IMR-90 (cell line): ENCODE measurements around the gene PRSS3. TPM values are rescaled to one million over a fixed set of nuclear protein-coding genes. Genes with fewer than 3 reads are reported as not detected.

Experiments used
- ATAC-seq: fragments of 200-7000 bp; cut with Tn5 transposase; 2 replicates; pipeline ENCODE4 v1.9.1; 2020; ENCODE audit warnings: low read depth, mild to moderate bottlenecking, moderate library complexity
- BruUV-seq: library from RNA; stranded (reverse); fragments of 400-500 nt; replicated peaks from 2 replicates; lab custom pipeline; 2021; lab: Mats Ljungman, UMichigan
- CTCF ChIA-PET: fragments of 300-600 bp; formaldehyde crosslinking; extraction: SDS; loops from one replicate; lab custom pipeline; 2021; ENCODE audit warnings: antibody characterized with exemption; lab: Yijun Ruan, JAX
- POLR2A ChIA-PET: fragments of 300-600 bp; sonication (Branson Sonifier 250); formaldehyde crosslinking; loops from one replicate; lab custom pipeline; 2022; ENCODE audit warnings: antibody characterized with exemption; ENCODE audit not compliant: unreplicated experiment; lab: Charles Lee
- DNase-seq: peaks from one replicate; pipeline ENCODE4 v3.0.0; 2013
- H2AFZ ChIP-seq: replicated peaks from 2 replicates; pipeline ENCODE3; 2013; ENCODE audit warnings: low read length, mild to moderate bottlenecking; ENCODE audit not compliant: poor library complexity
- H2AK5ac ChIP-seq: 2 replicates; pipeline ENCODE4 v1.6.1; 2013; ENCODE audit warnings: low read depth, low read length, inconsistent platforms
- H2AK9ac ChIP-seq: replicated peaks from 2 replicates; pipeline ENCODE3; 2013; ENCODE audit warnings: mild to moderate bottlenecking, low read depth, low read length, moderate library complexity; ENCODE audit not compliant: poor library complexity
- H2BK120ac ChIP-seq: 2 replicates; pipeline ENCODE4 v1.6.1; 2013; ENCODE audit warnings: low read depth, low read length, inconsistent platforms
- H2BK15ac ChIP-seq: 3 replicates; pipeline ENCODE4 v1.6.1; 2013; ENCODE audit warnings: low read depth, low read length, inconsistent platforms
- H2BK20ac ChIP-seq: 2 replicates; pipeline ENCODE4 v1.6.1; 2013; ENCODE audit warnings: low read depth, mild to moderate bottlenecking, inconsistent platforms, low read length, moderate library complexity
- H2BK5ac ChIP-seq: 2 replicates; pipeline ENCODE4 v1.6.1; 2013; ENCODE audit warnings: mild to moderate bottlenecking, low read depth, low read length, inconsistent platforms; ENCODE audit not compliant: poor library complexity, severe bottlenecking
- H3K14ac ChIP-seq: replicated peaks from 2 replicates; pipeline ENCODE4 v1.6.1; 2013; ENCODE audit warnings: low read depth, low read length, inconsistent platforms
- H3K18ac ChIP-seq: 2 replicates; pipeline ENCODE4 v1.6.1; 2013; ENCODE audit warnings: low read depth, low read length, control low read depth
- H3K23ac ChIP-seq: 2 replicates; pipeline ENCODE4 v1.6.1; 2013; ENCODE audit warnings: low read depth, low read length, inconsistent platforms
- H3K27ac ChIP-seq: 2 replicates; pipeline ENCODE4 v1.5.1; 2013; ENCODE audit warnings: mild to moderate bottlenecking, control low read depth, low read length; ENCODE audit not compliant: insufficient read depth
- H3K27me3 ChIP-seq: 2 replicates; pipeline ENCODE4 v1.6.1; 2013; ENCODE audit warnings: low read length; ENCODE audit not compliant: control insufficient read depth, insufficient read depth
- H3K36me3 ChIP-seq: 2 replicates; pipeline ENCODE4 v1.6.1; 2013; ENCODE audit warnings: low read length, mixed read lengths; ENCODE audit not compliant: control insufficient read depth, insufficient read depth
- H3K4ac ChIP-seq: 2 replicates; pipeline ENCODE4 v1.6.1; 2013; ENCODE audit warnings: low read depth, low read length, inconsistent platforms
- H3K4me1 ChIP-seq: 2 replicates; pipeline ENCODE4 v1.6.1; 2013; ENCODE audit warnings: low read length, mixed read lengths; ENCODE audit not compliant: control insufficient read depth, insufficient read depth
- H3K4me2 ChIP-seq: 2 replicates; pipeline ENCODE4 v1.6.1; 2013; ENCODE audit warnings: low read depth, mild to moderate bottlenecking, control low read depth, low read length, moderate library complexity
- H3K4me3 ChIP-seq: 2 replicates; pipeline ENCODE4 v1.5.1; 2013; ENCODE audit warnings: low read depth, mild to moderate bottlenecking, control low read depth, low read length, moderate library complexity; ENCODE audit not compliant: insufficient read depth
- H3K56ac ChIP-seq: 2 replicates; pipeline ENCODE4 v1.6.1; 2013; ENCODE audit warnings: low read length, inconsistent platforms; ENCODE audit not compliant: insufficient read depth; ENCODE audit errors: extremely low read depth
- H3K79me1 ChIP-seq, 2 experiments: 2 replicates each; pipeline ENCODE4 v1.6.1; 2013; ENCODE audit warnings: low read length in 2 of 2, inconsistent platforms in 1 of 2, low read depth in 1 of 2
- H3K9ac ChIP-seq: 2 replicates; pipeline ENCODE4 v1.6.1; 2013; ENCODE audit warnings: low read depth, low read length, control low read depth
- H3K9me1 ChIP-seq: 2 replicates; pipeline ENCODE4 v1.6.1; 2013; ENCODE audit warnings: low read length, inconsistent platforms; ENCODE audit not compliant: insufficient read depth
- H3K9me3 ChIP-seq: 2 replicates; pipeline ENCODE4 v1.6.1; 2013; ENCODE audit warnings: low read length; ENCODE audit not compliant: control insufficient read depth, insufficient read depth
- H4K20me1 ChIP-seq: 2 replicates; pipeline ENCODE4 v1.6.1; 2013; ENCODE audit warnings: low read length, inconsistent platforms; ENCODE audit not compliant: insufficient read depth
- H4K5ac ChIP-seq: 2 replicates; pipeline ENCODE4 v1.6.1; 2013; ENCODE audit warnings: mild to moderate bottlenecking, low read depth, low read length, control low read depth
- H4K8ac ChIP-seq, 2 experiments: 2 replicates each; pipeline ENCODE4 v1.6.1; 2013; ENCODE audit warnings: low read depth in 2 of 2, low read length in 2 of 2, control low read depth in 1 of 2, inconsistent platforms in 1 of 2
- H4K91ac ChIP-seq: 2 replicates; pipeline ENCODE4 v1.6.1; 2013; ENCODE audit warnings: low read depth, low read length, inconsistent platforms; ENCODE audit not compliant: insufficient read depth
- CHD1 ChIP-seq: IDR thresholded peaks from 2 replicates; pipeline ENCODE4 v1.6.1; 2012; ENCODE audit warnings: low read depth, low read length, improper control_type of control experiment
- FOS ChIP-seq: fragments of 150-350 bp; IDR thresholded peaks from 2 replicates; pipeline ENCODE4 v1.6.1; 2016; ENCODE audit warnings: low read depth, low read length
- MAFK ChIP-seq: IDR thresholded peaks from 2 replicates; pipeline ENCODE4 v1.6.1; 2012; ENCODE audit warnings: low read depth, low read length, improper control_type of control experiment
- MAZ ChIP-seq: IDR thresholded peaks from 2 replicates; pipeline ENCODE4 v1.6.1; 2012; ENCODE audit warnings: low read depth, mild to moderate bottlenecking, low read length, improper control_type of control experiment, moderate library complexity, borderline replicate concordance
- MXI1 ChIP-seq: IDR thresholded peaks from 2 replicates; pipeline ENCODE4 v1.6.1; 2012; ENCODE audit warnings: low read depth, mild to moderate bottlenecking, low read length, moderate library complexity, borderline replicate concordance
- NFE2L2 ChIP-seq: fragments of 150-350 bp; IDR thresholded peaks from 2 replicates; pipeline ENCODE4 v1.6.1; 2016; ENCODE audit warnings: low read depth, mild to moderate bottlenecking, low read length
- POLR2A ChIP-seq: IDR thresholded peaks from 2 replicates; pipeline ENCODE4 v1.6.1; 2012; ENCODE audit warnings: mild to moderate bottlenecking, low read depth, low read length
- RCOR1 ChIP-seq: IDR thresholded peaks from 2 replicates; pipeline ENCODE4 v1.6.1; 2012; ENCODE audit warnings: mild to moderate bottlenecking, low read length, improper control_type of control experiment; ENCODE audit not compliant: insufficient replicate concordance
- RFX5 ChIP-seq: IDR thresholded peaks from 2 replicates; pipeline ENCODE4 v1.8.0; 2012; ENCODE audit warnings: low read depth, mild to moderate bottlenecking, low read length, moderate library complexity
- USF2 ChIP-seq: fragments of 150-350 bp; IDR thresholded peaks from 2 replicates; pipeline ENCODE4 v1.6.1; 2017; ENCODE audit warnings: mild to moderate bottlenecking, antibody characterized with exemption, low read length, low read depth
- WGBS, 2 experiments: methylation state at CpG; one replicate each; pipeline versions ENCODE4 v1.1.5 to v1.1.7; 2013; ENCODE audit warnings: missing lambda C conversion rate in 2 of 2; ENCODE audit not compliant: insufficient read length in 1 of 2; ENCODE audit errors: extremely low coverage in 2 of 2; 5-methylcytosine and 5-hydroxymethylcytosine counted together
- dilution Hi-C: fragments of 300-500 bp; cut with HindIII; formaldehyde crosslinking; loops from one replicate; pipeline ENCODE4 v1.14.3; 2018; ENCODE audit warnings: low sequenced_read_pairs; ENCODE audit not compliant: unreplicated experiment
- in situ Hi-C: fragments of 300-500 bp; cut with MboI; formaldehyde crosslinking; loops from 3 replicates; pipeline ENCODE4 v1.14.3; 2019; ENCODE audit warnings: low sequenced_read_pairs, inconsistent platforms, mixed read lengths
- intact Hi-C: fragments of 100-400 bp; cut with micrococcal nuclease; formaldehyde crosslinking; loops from 2 replicates; pipeline ENCODE4 v1.10.0; 2022
- polyA plus RNA-seq, 3 experiments: library from polyadenylated mRNA; depleted of rRNA; stranded (reverse); fragments of >200 nt; gene quantifications; 2 replicates each; pipeline ENCODE4 v1.2.3, GENCODE V29; 2012; ENCODE audit warnings: low replicate concordance in 1 of 3
- total RNA-seq: library from RNA; depleted of rRNA; stranded (reverse); fragments of >200 nt; gene quantifications from 2 replicates; pipeline ENCODE4 v1.2.3, GENCODE V29; 2012
- TF ChIP-seq, protein P1 (sequence below): fragments of 150-350 bp; IDR thresholded peaks from 2 replicates; pipeline ENCODE4 v1.6.1; 2016; ENCODE audit warnings: low read depth, mild to moderate bottlenecking, low read length, moderate library complexity, borderline replicate concordance

Gene PRSS3
- total and polyA plus RNA-seq, 2 of the 4 experiments (the other 2 are of a cell fraction) = 7.0 to 26.9 TPM

DNA sequence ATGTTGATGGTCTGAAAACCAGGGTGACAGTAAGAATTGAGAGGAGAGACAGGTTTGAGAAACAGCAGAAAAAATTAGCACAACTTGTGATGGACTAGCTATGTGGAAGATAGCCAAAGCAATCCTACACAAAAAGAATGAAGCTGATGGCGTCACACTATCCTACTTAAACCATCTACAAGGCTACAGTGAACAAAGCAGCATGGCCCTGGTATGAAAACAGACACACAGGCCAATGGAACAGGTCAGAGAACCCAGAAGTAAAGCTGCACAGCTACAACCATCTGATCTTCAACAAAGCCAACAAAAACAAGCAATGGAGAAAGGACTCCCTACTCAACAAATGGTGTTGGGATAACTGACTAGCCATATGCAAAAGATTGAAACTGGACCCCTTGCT is 14.1 kb downstream of the PRSS3 start:
- H2AK5ac ChIP-seq = no peak overlapping the region
- no peak overlapping the region for H2BK20ac ChIP-seq
- no peak for ATAC-seq
- H3K9ac ChIP-seq = no peak overlapping the region
- 0 out of 3 replicates have a peak overlapping the region, but pooled peaks have one; percentile 59 for H2BK15ac ChIP-seq
- no peak overlapping the region for H3K4me2 ChIP-seq
- H3K79me1 ChIP-seq = peaks cover 0 to 7% of the 10 kb centered on the region in 2 experiments; a peak in 2 of 4 replicates
- dilution Hi-C loops (no loop called here), in situ Hi-C loops (no loop called here), intact Hi-C loops (no loop called here)
- H4K8ac ChIP-seq = no peak overlapping the region
- H3K27me3 ChIP-seq = no peaks in the 10 kb centered on the region
- H3K4me3 ChIP-seq = no peak overlapping the region
- no peak overlapping the region for H2BK120ac ChIP-seq
- no CpG with 5 or more reads among the region's 1 CpG for WGBS, 2 experiments
- H3K4me1 ChIP-seq = peaks cover 8% of the 10 kb centered on the region
- no TSS peak for BruUV-seq
- H3K27ac ChIP-seq = no peak overlapping the region
- no peaks in the 10 kb centered on the region for H3K36me3 ChIP-seq
- no peak overlapping the region for H4K5ac ChIP-seq
- no peak overlapping the region for H2AFZ ChIP-seq
- H4K91ac ChIP-seq = no peak overlapping the region
- no peak overlapping the region for H2BK5ac ChIP-seq
- no peaks in the 10 kb centered on the region for H3K9me3 ChIP-seq
- H3K9me1 ChIP-seq = peaks cover 3% of the 10 kb centered on the region; the same call in 1 of the 2 replicates
- no peak overlapping the region for H3K4ac ChIP-seq
- H2AK9ac ChIP-seq = no peak overlapping the region
- POLR2A ChIA-PET = no interaction called here
- DNase-seq = peak; percentile 25
- H4K20me1 ChIP-seq = no peaks in the 10 kb centered on the region
- H3K18ac ChIP-seq = no peak overlapping the region
- peak overlapping the region; percentile 5; the same call in 1 of the 2 replicates for H3K14ac ChIP-seq
- TF ChIP-seq USF2 (no peak), NFE2L2 (no peak), FOS (no peak), POLR2A (no peak), MAFK (no peak), CHD1 (no peak), RCOR1 (no peak), MXI1 (no peak), MAZ (no peak), RFX5 (no peak)
- TF ChIP-seq, protein P1, sequence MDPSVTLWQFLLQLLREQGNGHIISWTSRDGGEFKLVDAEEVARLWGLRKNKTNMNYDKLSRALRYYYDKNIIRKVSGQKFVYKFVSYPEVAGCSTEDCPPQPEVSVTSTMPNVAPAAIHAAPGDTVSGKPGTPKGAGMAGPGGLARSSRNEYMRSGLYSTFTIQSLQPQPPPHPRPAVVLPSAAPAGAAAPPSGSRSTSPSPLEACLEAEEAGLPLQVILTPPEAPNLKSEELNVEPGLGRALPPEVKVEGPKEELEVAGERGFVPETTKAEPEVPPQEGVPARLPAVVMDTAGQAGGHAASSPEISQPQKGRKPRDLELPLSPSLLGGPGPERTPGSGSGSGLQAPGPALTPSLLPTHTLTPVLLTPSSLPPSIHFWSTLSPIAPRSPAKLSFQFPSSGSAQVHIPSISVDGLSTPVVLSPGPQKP = no peak
- CTCF ChIA-PET = no interaction called here
- H3K56ac ChIP-seq = no peak overlapping the region
- H3K23ac ChIP-seq = peak overlapping the region; percentile 17; the same call in 1 of the 2 replicates
